ENCODE measurements around the gene PPP1R7. TPM values are rescaled to one million over a fixed set of nuclear protein-coding genes. Genes with fewer than 3 reads are reported as not detected.

Gene PPP1R7
- total RNA-seq, 1 donor, result 46.7 TPM

DNA sequence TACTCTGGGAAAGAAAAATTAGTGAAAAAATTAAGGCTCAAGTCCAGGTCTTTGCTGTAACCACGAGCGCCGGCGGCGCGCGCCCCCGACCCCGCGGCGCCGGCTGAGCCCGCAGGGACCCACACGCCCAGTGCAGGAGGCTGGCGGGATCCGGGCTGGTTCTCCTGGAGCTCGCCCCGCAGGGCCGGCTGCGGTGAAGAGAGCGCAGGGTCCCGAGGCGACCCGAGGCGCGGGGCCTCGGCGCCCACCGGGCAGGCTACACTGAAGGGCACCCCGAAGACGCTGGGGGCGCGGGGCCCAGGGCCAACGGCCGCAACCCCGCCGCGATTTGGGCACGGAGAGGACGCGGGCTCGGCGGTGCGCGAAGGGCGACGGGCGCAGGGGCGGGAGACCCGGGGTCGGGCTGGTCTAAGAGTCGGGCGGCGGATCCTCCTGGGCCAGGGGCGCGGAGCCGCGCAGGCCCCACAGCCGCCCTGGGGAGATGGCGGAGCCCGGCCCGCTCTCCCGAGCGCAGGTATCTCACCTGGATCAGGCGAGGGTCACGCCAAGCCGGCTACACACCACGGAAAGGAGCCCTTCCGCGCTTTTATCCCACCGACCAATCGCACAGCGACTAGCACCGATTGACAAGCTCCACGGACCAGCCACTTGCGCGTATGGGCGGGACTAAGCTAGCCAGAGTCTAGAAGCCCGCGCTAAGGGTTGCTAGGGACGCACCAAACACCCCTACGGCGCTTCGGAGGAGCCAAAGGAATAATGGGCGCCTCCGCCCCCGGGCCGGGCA, 1.2 kb upstream of the PPP1R7 start, which contains the start of gene PASK:
PASK (minus strand) TSS at position 582 of the 784 bp plus-strand sequence. CDS start 6,440 bp downstream, outside the sequence.
- peak within 1 kb of the TSS; percentile 54 for H3K27ac ChIP-seq (ENCODE audit: low read depth, low read length)
- peak within 1 kb of the TSS; percentile 91 for H3K4me3 ChIP-seq (ENCODE audit: insufficient read depth, low read length)
- DNase-seq (ENCODE audit: insufficient read length, low spot score, missing footprints), result peak; percentile 99
- TF ChIP-seq, protein P1, sequence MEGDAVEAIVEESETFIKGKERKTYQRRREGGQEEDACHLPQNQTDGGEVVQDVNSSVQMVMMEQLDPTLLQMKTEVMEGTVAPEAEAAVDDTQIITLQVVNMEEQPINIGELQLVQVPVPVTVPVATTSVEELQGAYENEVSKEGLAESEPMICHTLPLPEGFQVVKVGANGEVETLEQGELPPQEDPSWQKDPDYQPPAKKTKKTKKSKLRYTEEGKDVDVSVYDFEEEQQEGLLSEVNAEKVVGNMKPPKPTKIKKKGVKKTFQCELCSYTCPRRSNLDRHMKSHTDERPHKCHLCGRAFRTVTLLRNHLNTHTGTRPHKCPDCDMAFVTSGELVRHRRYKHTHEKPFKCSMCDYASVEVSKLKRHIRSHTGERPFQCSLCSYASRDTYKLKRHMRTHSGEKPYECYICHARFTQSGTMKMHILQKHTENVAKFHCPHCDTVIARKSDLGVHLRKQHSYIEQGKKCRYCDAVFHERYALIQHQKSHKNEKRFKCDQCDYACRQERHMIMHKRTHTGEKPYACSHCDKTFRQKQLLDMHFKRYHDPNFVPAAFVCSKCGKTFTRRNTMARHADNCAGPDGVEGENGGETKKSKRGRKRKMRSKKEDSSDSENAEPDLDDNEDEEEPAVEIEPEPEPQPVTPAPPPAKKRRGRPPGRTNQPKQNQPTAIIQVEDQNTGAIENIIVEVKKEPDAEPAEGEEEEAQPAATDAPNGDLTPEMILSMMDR (IDR thresholded peaks at IDR 0.05; ENCODE audit: extremely low read depth, low read depth, low read length), result no peak
- H3K27me3 ChIP-seq (ENCODE audit: insufficient read depth, low read length), result no peaks in the 10 kb centered on the region
- H3K4me2 ChIP-seq (ENCODE audit: insufficient read depth, low read length), result peak within 1 kb of the TSS; percentile 100
- H3K36me3 ChIP-seq (ENCODE audit: insufficient read depth, low read length), result peaks cover 1% of the 10 kb centered on the region
- peaks cover 13% of the 10 kb centered on the region for H4K20me1 ChIP-seq (ENCODE audit: insufficient read depth, low read length)
- H3K9me3 ChIP-seq (ENCODE audit: low read depth, low read length), result no peaks in the 10 kb centered on the region
- peaks cover 22% of the 10 kb centered on the region for H3K4me1 ChIP-seq (ENCODE audit: insufficient read depth, low read length)
- peaks cover 55% of the 10 kb centered on the region for H3K79me2 ChIP-seq (ENCODE audit: insufficient read depth, low read length)
- H2AFZ ChIP-seq (ENCODE audit: low read length), result peak within 1 kb of the TSS; percentile 99

DNA sequence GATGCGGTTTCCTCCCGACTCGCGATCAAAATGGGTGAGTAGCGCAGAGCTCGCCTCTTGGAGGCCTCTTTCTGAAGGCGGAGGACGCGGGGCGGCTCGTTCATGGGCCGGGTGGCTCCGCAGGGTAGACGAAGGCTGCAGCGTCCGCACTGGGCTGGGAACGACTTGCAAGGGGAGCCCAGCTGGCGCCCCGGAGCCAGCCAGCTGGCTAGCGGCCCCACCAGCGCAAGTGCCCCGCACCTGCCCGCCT, 667 bp upstream of the PPP1R7 start:
- Histone ChIP-seq H3K4me1 (ENCODE audit: insufficient read depth, low read length) (peaks cover 27% of the 10 kb centered on the region), H4K20me1 (ENCODE audit: insufficient read depth, low read length) (peaks cover 13% of the 10 kb centered on the region), H2AFZ (ENCODE audit: low read length) (peak overlapping the region; percentile 99), H3K27ac (ENCODE audit: low read depth, low read length) (peak overlapping the region; percentile 54), H3K79me2 (ENCODE audit: insufficient read depth, low read length) (peaks cover 51% of the 10 kb centered on the region), H3K9me3 (ENCODE audit: low read depth, low read length) (no peaks in the 10 kb centered on the region), H3K27me3 (ENCODE audit: insufficient read depth, low read length) (no peaks in the 10 kb centered on the region), H3K4me2 (ENCODE audit: insufficient read depth, low read length) (peak overlapping the region; percentile 100), H3K36me3 (ENCODE audit: insufficient read depth, low read length) (peaks cover 3% of the 10 kb centered on the region), H3K4me3 (ENCODE audit: insufficient read depth, low read length) (peak overlapping the region; percentile 91)
- TF ChIP-seq, protein P1 (IDR thresholded peaks at IDR 0.05; ENCODE audit: extremely low read depth, low read depth, low read length), result no peak
- DNase-seq (ENCODE audit: insufficient read length, low spot score, missing footprints), result no peak

- Histone ChIP-seq H3K4me1 (ENCODE audit: insufficient read depth, low read length) (peaks cover 38% of the 10 kb centered on the region), H3K4me3 (ENCODE audit: insufficient read depth, low read length) (peak overlapping the region; percentile 91), H3K4me2 (ENCODE audit: insufficient read depth, low read length) (peak overlapping the region; percentile 100), H2AFZ (ENCODE audit: low read length) (peak overlapping the region; percentile 78), H3K36me3 (ENCODE audit: insufficient read depth, low read length) (peaks cover 3% of the 10 kb centered on the region), H3K79me2 (ENCODE audit: insufficient read depth, low read length) (peaks cover 52% of the 10 kb centered on the region), H3K9me3 (ENCODE audit: low read depth, low read length) (no peaks in the 10 kb centered on the region), H4K20me1 (ENCODE audit: insufficient read depth, low read length) (peaks cover 14% of the 10 kb centered on the region), H3K27ac (ENCODE audit: low read depth, low read length) (peak overlapping the region; percentile 71), H3K27me3 (ENCODE audit: insufficient read depth, low read length) (no peaks in the 10 kb centered on the region)
- no peak for DNase-seq (ENCODE audit: insufficient read length, low spot score, missing footprints)
- TF ChIP-seq, protein P1 (IDR thresholded peaks at IDR 0.05; ENCODE audit: extremely low read depth, low read depth, low read length), result no peak
These were observed 628 bp downstream of the PPP1R7 start for GRCh38 chr2:241150660-241151530.

Measured in osteoblast (primary cell).